CMK (cell line): ENCODE data around the gene ZNF579.
"Not testable (repeated sequence)": the region's sequence is repeated elsewhere in the genome, so short reads cannot be mapped to it uniquely, and the experiment has no call there.

Experiments
- DNase-seq: peaks from one replicate; pipeline ENCODE4 v3.0.0-alpha.2; 2010; ENCODE audit warnings: low read depth

Gene ZNF579

DNA sequence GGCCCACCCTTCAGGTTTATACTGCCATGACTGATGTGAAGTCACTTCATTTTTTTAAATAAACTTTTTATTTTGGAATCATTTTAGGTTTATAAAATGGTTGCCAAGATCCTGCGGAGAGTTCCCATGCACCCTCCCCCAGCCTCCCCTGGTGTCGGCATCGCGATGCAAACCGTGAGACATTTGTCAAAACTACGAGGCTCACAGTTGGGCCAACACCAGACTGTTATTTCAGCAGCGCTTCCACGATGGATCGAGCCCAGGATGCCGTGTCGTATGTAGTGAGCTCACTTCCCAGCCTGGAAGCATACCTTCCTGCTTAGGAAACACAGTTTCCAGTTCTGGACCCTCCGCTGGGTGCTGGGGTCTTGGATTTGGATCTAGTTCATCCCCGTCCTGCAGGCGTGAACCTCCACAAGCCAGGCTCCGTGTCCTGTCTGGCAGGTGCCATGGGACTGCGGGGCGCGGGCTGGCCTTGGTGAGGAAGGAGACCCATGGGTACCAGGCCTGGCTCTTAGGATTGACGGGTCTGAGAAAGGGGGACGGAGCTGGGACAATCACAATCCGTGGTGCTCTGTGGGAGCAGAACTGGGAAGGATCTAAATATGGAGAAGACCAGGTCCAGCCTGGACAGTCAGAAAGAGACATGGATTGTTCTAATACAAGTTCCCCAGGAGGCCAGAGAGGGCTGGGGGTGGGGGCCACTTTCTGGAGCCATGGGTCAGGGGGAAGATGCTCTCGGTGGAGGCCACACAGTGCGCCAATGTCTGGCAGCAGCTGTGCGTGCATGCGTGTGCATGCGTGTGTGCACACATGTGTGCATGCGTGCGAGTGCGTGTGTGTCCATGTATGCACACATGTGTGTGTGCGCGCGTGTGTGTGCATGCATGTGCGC, 41.3 kb downstream of the ZNF579 start:
- no peak for DNase-seq

DNA sequence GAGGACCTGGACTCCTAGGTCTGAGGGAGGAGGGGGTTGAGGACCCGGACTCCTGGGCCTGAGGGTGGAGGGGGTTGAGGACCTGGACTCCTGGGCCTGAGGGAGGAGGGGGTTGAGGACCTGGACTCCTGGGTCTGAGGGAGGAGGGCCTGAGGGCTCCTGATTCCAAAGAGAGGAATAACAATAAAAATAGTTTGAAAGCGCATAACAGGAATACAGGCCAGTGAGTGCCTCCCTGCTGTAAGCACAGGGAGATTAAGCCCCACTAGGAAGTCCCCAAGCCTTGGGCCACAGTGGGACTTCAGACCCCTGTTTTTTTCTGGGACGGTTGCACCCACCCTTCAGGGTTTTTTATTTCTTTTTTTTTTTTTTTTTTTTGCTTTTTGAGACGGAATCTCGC, 42.5 kb downstream of the ZNF579 start:
- DNase-seq = no peak

DNA sequence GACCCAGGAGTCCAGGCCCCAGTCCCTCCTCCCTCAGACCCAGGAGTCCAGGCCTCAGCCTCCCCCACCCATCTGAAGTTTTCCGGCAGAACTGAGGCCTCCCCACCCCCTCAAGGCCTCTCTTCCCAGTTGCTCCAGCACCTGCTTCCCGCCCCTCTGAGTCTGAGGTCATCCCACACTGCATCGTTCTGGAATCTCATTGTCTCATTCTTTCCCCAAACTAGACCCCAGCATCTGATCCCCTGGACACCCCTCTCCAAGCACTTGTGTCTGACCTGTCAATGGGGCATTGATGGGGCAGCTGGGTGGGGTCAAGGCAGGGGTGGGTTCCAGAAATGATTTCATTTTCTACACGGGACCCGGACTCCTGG, 42.9 kb downstream of the ZNF579 start:
- DNase-seq = no peak

DNA sequence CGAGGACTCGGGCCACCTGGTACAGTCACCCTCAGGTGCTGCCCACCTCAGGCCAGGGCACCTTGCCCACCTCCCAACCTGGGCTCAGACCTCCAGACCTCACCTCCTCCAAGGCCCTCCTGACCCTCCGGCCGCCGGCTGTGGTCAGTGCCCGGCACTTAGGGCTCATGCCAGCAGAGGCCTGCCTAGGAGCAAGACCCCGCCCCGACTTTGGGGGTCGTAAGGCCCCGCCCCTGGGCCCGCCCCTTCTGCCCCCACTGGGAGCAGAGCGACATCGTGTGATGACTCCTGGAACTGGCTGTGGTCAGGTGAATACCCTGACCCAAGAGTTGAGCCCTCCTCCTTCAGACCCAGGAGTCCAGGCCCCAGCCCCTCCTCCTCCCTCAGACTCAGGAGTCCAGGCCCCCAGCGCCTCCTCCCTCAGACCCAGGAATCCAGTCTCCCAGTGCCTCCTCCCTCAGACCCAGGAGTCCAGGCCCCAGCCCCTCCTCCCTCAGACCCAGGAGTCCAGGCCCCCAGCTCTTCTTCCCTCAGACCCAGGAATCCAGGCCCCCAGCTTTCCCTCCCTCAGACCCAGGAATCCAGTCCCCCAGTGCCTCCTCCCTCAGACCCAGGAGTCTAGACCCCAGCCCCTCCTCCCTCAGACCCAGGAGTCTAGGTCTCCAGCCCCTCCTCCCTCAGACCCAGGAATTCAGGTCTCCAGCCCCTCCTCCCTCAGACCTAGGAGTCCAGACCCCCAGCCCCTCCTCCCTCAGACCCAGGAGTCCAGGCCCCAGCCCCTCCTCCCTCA, 43.5 kb downstream of the ZNF579 start, which contains the start of gene SBK2:
TSS of gene SBK2 (minus strand) at position 183 of the 790 bp plus-strand sequence. CDS start 839 bp downstream, outside the sequence.
- DNase-seq = no peak

DNA sequence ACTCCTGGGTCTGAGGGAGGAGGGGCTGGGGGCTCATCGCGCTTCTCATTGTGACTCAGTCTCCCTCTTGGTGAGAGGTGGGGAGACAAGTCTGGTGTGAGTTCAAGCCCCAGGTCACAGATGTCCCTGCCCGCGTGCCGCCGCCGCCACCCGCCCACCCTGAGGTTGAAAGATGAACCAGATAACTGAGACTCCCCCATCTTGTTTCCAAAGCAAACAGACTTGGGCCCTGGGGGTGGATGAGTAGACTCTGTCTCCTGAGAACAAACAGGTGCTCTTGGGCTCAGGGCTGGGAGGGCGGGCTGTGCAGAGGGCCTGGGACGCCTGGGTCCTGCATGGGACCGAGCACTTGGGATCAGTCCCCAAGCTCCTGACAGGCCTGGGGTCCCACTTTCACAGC, 44.3 kb downstream of the ZNF579 start:
- no peak for DNase-seq

DNA sequence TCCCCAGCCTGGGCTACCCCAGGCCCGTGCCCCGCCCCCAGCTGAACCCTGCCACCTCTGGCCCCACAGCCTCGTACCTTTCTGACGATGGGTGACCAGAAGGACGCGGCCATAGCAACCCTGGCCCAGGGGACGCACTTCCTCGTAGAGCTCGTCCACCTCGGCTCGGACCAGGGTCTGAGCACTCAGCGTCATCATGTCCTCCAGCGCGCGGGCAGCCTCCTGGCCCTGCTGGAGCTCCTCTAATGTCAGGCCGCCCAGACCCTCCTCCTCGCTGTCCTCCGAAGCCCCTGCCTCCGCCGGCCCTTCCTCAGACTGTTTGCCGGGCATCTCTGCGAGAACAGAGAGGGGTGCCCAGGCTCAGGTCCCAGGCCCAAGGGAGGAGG, 44.7 kb downstream of the ZNF579 start:
- DNase-seq = no peak

DNA sequence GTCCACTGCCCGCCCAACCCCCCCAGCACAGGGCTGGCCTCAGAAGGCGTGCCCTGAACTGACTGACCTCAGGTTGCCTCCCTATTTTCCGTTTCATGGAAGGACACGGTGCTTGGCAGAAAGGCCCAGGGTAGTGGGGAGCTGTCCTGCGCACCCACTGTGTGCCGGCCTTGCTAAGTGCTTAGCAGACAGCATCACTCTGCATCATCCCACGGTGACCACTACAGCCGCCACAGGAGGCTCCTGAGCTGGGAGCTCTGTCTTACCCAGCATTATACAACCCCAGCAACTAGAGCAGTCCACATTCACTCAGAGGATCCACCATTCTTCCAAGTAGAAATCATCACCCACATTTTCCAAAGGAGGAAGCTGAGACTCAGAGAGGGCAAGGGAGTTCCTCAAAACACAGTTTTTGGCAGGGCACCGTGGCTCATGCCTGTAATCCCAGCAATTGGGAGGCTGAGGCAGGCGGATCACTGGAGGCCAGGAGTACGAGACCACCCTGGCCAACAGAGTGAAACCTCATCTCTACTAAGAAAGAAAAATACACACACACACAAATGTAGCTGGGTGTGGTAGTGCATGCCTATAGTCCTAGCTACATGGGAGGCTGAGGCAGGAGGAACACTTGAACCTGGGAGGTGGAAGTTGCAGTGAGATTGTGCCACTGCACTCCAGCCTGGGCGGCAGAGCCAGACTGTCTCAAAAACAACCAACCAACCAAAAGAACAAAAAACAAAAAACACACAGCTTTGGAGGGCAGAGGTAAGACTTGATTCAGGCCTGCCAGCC, 45.3 kb downstream of the ZNF579 start:
- no peak for DNase-seq

DNA sequence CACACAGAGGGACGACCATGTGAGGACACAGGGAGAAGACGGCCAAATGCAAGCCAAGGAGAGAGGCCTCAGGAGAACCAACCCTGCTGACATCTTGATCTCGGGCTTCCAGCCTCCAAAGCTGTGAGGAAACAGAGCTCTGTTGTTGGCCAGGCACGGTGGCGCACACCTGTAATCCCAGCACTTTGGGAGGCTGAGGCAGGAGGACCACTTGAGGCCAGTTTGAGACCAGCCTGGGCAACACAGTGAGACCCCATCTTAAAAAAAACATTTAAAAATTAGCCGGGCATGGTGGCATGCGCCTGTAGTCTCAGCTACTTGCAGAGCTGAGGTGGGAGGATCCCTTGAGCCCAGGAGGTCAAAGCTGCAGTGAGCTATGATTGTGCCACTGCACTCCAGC, 46.4 kb downstream of the ZNF579 start:
- DNase-seq = not testable (repeated sequence)

DNA sequence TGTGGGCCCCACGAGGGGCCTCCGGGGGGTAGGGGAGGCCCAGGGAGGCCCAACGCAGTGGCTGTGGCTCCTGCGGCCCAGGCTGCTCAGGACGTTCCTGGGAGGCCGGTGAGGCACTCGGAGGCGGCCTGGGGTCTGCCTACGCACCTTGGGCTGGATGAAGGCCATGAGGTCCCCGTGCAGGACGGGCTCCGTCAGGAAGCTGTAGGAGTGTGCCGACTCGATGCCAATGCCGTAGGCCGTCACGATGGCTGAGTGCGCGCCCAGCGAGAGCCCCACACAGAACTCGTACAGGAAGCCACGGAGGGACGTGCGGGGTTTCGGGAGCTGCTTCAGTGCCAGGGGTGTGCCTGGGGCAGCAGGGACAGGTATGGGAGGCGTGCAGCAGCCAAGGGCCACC, 49.7 kb downstream of the ZNF579 start:
- no peak for DNase-seq

DNA sequence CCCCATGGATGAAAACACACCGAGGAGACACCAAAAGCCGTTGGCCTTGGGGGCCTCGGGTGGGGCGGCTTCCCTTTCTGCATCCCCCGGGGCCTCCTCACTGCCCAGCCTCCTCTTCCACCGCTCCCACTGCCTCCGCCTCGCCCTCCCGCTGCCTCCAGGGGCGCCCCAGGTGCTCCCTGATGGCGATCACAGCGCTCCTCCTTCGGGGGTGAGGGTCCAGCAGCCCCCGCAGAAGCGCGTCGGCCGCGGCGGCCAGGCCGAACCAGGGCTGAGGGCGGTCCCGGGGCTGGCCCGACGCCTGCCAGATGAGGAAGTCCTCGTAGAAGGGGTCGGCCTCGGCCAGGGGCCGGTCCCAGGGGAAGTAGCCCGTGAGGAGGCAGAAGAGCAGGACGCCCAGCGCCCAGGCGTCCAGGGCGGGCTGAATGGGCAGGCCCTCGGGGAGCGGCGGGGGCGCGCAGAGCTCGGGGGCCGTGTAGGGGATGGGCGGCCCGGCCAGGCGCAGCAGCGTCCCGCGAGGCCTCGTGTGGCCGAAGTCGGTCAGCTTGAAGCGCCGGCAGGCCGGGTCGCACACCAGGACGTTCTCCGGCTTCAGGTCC, 50.9 kb downstream of the ZNF579 start:
- DNase-seq = no peak

DNA sequence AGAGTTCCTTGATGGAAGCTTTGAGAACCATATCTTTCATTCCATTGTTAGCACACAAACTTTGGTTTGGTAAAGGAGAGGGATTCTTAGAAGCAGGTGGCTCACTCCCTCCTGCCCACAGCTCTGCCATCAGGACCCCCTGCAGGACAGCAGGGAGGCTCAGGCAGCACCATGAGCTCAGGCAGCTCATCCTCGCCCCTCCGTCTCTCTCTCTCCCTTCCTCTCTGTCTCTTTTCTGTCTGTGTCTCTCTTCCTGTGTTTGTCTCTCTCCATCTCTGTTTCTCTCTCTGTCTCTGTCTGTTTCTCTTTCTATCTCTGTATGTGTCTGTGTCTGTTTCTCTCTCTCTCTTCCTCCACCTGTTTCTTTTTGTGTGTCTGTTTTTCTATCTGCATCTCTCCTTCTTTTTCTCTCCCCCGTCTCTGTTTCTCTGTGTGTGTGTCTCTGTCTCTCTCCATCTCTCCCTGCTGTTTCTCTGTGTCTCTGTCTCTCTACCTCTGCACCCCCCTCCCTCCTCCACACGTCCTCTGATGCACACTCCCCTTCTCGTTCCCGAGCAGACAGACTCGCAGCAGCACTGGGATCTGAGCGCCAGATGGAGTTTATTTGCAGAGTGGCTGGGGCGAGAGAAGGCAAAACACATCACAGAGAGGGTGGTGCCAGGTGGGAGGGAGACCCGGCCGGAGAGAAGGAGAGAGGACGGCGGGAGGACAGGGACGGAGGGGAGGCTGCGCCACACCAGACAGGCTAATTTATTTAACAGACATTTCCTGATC, 52.4 kb downstream of the ZNF579 start:
- DNase-seq = no peak

DNA sequence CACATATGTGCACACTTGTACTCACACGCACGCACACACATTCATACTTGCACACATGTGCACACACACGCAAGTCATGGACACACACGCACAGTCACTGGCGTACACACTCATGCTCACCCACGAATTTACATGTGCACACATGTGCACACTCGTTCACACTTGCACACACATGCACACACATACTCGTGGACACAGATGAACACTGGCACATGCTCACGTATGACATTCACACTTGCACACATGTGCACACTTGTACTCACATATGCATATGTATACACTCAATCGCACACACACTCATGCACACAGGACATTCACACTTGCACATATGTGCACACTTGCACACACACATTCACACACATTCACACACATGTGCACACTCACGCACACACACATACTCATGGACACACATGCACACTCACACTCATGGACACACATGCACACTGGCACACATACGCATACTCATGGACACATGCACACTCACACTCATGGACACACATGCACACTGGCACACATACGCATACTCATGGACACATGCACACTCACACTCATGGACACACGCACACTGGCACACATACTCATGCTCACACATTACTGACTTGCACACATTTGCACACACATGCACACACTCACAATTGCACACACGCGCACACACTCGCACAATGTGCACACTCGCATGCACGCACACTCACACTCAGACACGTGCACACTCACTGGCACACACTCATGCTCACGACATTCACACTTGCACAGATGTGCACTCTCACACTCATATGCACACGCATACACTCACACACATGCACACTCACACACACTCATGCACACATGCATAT, 53.2 kb downstream of the ZNF579 start:
- DNase-seq = no peak
